ENCODE data around the gene SCGB1D2.

DNA sequence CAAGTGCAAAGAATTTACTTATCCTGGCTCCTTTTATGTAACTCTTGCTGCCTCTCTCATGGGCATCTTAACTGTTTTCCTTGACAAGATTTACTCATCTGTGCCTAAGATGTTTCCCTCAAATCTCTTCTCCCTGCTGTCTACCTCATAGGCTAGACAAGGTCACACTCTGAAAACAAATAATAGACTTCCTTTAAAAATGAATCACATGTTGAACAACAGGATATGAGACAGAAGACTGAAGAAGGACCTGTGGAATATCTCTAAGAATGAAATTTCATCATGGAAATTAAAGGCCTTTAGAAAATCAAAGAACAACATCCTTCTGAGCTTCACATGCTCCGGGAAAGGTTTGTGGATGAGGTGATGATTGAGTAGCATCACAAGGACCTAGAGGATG is 22.0 kb downstream of the SCGB1D2 start:
- TF ChIP-seq, protein P1, sequence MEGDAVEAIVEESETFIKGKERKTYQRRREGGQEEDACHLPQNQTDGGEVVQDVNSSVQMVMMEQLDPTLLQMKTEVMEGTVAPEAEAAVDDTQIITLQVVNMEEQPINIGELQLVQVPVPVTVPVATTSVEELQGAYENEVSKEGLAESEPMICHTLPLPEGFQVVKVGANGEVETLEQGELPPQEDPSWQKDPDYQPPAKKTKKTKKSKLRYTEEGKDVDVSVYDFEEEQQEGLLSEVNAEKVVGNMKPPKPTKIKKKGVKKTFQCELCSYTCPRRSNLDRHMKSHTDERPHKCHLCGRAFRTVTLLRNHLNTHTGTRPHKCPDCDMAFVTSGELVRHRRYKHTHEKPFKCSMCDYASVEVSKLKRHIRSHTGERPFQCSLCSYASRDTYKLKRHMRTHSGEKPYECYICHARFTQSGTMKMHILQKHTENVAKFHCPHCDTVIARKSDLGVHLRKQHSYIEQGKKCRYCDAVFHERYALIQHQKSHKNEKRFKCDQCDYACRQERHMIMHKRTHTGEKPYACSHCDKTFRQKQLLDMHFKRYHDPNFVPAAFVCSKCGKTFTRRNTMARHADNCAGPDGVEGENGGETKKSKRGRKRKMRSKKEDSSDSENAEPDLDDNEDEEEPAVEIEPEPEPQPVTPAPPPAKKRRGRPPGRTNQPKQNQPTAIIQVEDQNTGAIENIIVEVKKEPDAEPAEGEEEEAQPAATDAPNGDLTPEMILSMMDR (IDR thresholded peaks at IDR 0.05) = no peak
- no peak for TF ChIP-seq POLR2AphosphoS5 (IDR thresholded peaks at IDR 0.05)
- TF ChIP-seq EP300 (IDR thresholded peaks at IDR 0.05) = no peak
- TF ChIP-seq POLR2A (IDR thresholded peaks at IDR 0.05) = no peak

Data from suprapubic skin (tissue), 4 donors.